ENCODE results near the gene HSD3B7. TPM values are rescaled to one million over a fixed set of nuclear protein-coding genes. Genes with fewer than 3 reads are reported as not detected.

Gene HSD3B7
- total RNA-seq, 2 donors from 2014 or later = 16.9 to 27.2 TPM

- intact Hi-C loops (cut with DNase I, micrococcal nuclease) = no loop called here
- peak; percentile 59 to 75 for DNase-seq
- ATAC-seq = no peak
Measured at GRCh38 chr16:30953511-30954124, 31.4 kb upstream of the HSD3B7 start.

- intact Hi-C loops (cut with DNase I, micrococcal nuclease) = no loop called here
- no peak for DNase-seq
Measured at GRCh38 chr16:30954993-30955392, 30.0 kb upstream of the HSD3B7 start.

GRCh38 chr16:30956601-30957455, 28.2 kb upstream of the HSD3B7 start:
- DNase-seq (peak; percentile 86 to 87), ATAC-seq (peak; percentile 68)
- intact Hi-C loops (cut with DNase I, micrococcal nuclease) = no loop called here

More at GRCh38 chr16:30954993-30955392, 30.0 kb upstream of the HSD3B7 start:
- ATAC-seq = no peak

- intact Hi-C loops (cut with DNase I, micrococcal nuclease) = no loop called here
- peak; percentile 97 to 98 for DNase-seq
- ATAC-seq = peak; percentile 87
Measured at GRCh38 chr16:30957456-30958174, 27.4 kb upstream of the HSD3B7 start, which contains the start of gene SETD1A. Gene SETD1A, plus strand, starts transcription at chr16:30957754. Its CDS starts 978 bp downstream, at chr16:30958732.

- intact Hi-C loops (cut with DNase I, micrococcal nuclease) = no loop called here
- DNase-seq (peak in 1 of 2 donors; percentile 55), ATAC-seq (peak; percentile 14)
Measured at GRCh38 chr16:30958175-30959079, 26.6 kb upstream of the HSD3B7 start.

- intact Hi-C loops (cut with DNase I, micrococcal nuclease) = loop anchor here in 1 of 2 donors (10.0 kb wide), 1 partner anchor 483 kb away; the partner anchor contains the start of gene ZNF843
- DNase-seq (no peak), ATAC-seq (no peak)
Measured at GRCh38 chr16:30961384-30961783, 23.6 kb upstream of the HSD3B7 start.

GRCh38 chr16:30963925-30964511, 21.0 kb upstream of the HSD3B7 start:
- DNase-seq = no peak
- intact Hi-C loops (cut with DNase I, micrococcal nuclease) = loop anchor here in 1 of 2 donors (10.0 kb wide), 1 partner anchor 481 kb away; the partner anchor contains the start of gene ZNF843
- no peak for ATAC-seq

- intact Hi-C loops (cut with DNase I, micrococcal nuclease) = loop anchor here in 1 of 2 donors (10.0 kb wide), 1 partner anchor 480 kb away; the partner anchor contains the start of gene ZNF843
- no peak for DNase-seq
- ATAC-seq = no peak
Measured at GRCh38 chr16:30964574-30965226, 20.3 kb upstream of the HSD3B7 start.

- ATAC-seq = no peak
Measured at GRCh38 chr16:30965436-30965835, 19.6 kb upstream of the HSD3B7 start.

GRCh38 chr16:30966033-30966619, 18.9 kb upstream of the HSD3B7 start:
- intact Hi-C loops (cut with DNase I, micrococcal nuclease) = loop anchor here in 1 of 2 donors (10.0 kb wide), 1 partner anchor 479 kb away; the partner anchor contains the start of gene ZNF843
- DNase-seq (no peak), ATAC-seq (peak; percentile 18)

More at GRCh38 chr16:30965436-30965835, 19.6 kb upstream of the HSD3B7 start:
- intact Hi-C loops (cut with DNase I, micrococcal nuclease) = loop anchor here in 1 of 2 donors (10.0 kb wide), 1 partner anchor 479 kb away; the partner anchor contains the start of gene ZNF843
- DNase-seq = no peak

GRCh38 chr16:30967795-30968194, 17.2 kb upstream of the HSD3B7 start:
- ATAC-seq (no peak), DNase-seq (no peak)
- intact Hi-C loops (cut with DNase I, micrococcal nuclease) = loop anchor here in 1 of 2 donors (10.0 kb wide), 1 partner anchor 477 kb away; the partner anchor contains the start of gene ZNF843

GRCh38 chr16:30969246-30969842, 15.7 kb upstream of the HSD3B7 start:
- intact Hi-C loops (cut with DNase I, micrococcal nuclease) = loop anchor here in 1 of 2 donors (10.0 kb wide), 1 partner anchor 475 kb away; the partner anchor contains the start of gene ZNF843
- DNase-seq (no peak), ATAC-seq (no peak)

- ATAC-seq = no peak
- DNase-seq = no peak
- intact Hi-C loops (cut with DNase I, micrococcal nuclease) = loop anchor here in 1 of 2 donors (10.0 kb wide), 1 partner anchor 894 kb away; no protein-coding TSS in a partner anchor
Measured at GRCh38 chr16:30971298-30971697, 13.7 kb upstream of the HSD3B7 start.

GRCh38 chr16:30972872-30973271, 12.1 kb upstream of the HSD3B7 start:
- intact Hi-C loops (cut with DNase I, micrococcal nuclease) = loop anchor here in 1 of 2 donors (10.0 kb wide), 1 partner anchor 892 kb away; no protein-coding TSS in a partner anchor
- no peak for DNase-seq
- no peak for ATAC-seq

- ATAC-seq (no peak), DNase-seq (no peak)
- intact Hi-C loops (cut with DNase I, micrococcal nuclease) = loop anchor here in 1 of 2 donors (10.0 kb wide), 1 partner anchor 890 kb away; no protein-coding TSS in a partner anchor
Measured at GRCh38 chr16:30974348-30974747, 10.7 kb upstream of the HSD3B7 start.

GRCh38 chr16:30976486-30976885, 8.5 kb upstream of the HSD3B7 start:
- intact Hi-C loops (cut with DNase I, micrococcal nuclease) = loop anchor here in 1 of 2 donors (10.0 kb wide), 1 partner anchor 888 kb away; no protein-coding TSS in a partner anchor
- no peak for DNase-seq
- ATAC-seq = peak; percentile 77

Data from left colon (tissue), 2 donors.